ENCODE results near the gene APBA2.

The APBA2 gene

DNA sequence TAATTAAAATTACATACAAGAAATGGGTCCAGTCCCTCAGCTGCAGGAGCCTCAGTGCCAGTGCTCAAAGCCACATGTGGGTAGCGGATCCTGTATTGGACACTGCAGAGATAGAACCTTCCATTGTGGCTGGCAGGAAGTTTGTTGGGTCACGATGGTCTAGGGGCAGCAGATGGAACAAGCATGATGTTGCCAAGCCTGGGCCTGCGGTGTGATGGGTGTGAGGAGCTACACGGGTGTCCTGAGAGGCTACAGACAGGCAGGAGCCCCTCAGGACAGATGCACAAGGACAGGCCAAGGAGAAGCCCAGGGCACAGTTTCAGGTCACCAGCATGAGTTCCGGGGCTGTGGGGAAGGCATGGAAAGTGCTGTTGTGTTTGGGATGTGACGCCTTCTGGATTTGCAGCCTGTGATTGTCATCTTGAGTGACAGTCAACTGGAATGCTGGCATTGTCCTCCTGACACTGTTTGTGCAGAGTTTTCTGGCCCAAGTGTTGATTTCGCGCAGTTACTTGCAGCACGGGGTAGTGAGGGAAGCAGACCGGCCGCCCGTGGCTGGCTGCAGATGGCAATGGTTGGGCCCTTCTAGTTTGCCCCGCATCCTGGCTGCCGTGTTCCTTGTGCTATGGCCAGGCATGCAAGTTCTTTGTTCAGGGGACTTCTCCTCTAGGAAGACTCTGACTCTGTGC is 206.7 kb downstream of the APBA2 start:
- Histone ChIP-seq H3K4me1 (ENCODE audit: control insufficient read depth in 5 of 5, insufficient read depth in 5 of 5, low read length in 5 of 5) (no peaks in the 10 kb centered on the region), H3K9ac (ENCODE audit: low read length in 5 of 5) (no peak overlapping the region), H3K27ac (ENCODE audit: low read depth, low read length) (no peak overlapping the region), H3K4me3 (ENCODE audit: low read depth in 1 of 5, low read length in 5 of 5) (no peak overlapping the region), H3K27me3 (ENCODE audit: control insufficient read depth in 5 of 5, insufficient read depth in 4 of 5, low read length in 5 of 5) (peaks cover 0 to 7% (median 5%) of the 10 kb centered on the region in 5 donors), H3K36me3 (ENCODE audit: control insufficient read depth in 5 of 5, insufficient read depth in 5 of 5, low read length in 5 of 5) (no peaks in the 10 kb centered on the region), H3K9me3 (ENCODE audit: control insufficient read depth in 5 of 5, low read length in 5 of 5) (no peaks in the 10 kb centered on the region)

DNA sequence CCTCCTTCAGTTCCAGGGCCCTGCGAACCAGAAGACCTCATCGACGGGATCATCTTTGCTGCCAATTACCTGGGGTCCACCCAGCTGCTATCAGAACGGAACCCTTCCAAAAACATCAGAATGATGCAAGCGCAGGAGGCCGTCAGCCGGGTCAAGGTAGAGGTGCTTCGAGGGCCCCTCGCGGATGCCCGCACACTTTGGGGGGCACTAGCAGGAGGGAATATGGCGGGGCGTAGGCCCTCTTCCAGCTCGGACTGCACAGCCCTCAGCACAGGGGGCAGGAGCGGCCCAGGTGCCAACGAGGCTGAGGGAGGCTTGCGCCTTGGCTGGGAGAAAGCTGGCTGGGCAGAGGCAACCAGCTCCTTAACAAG is 207.3 kb downstream of the APBA2 start:
- Histone ChIP-seq H3K4me1 (ENCODE audit: control insufficient read depth in 5 of 5, insufficient read depth in 5 of 5, low read length in 5 of 5) (no peaks in the 10 kb centered on the region), H3K4me3 (ENCODE audit: low read depth in 1 of 5, low read length in 5 of 5) (no peak overlapping the region), H3K9ac (ENCODE audit: low read length in 5 of 5) (no peak overlapping the region), H3K27ac (ENCODE audit: low read depth, low read length) (no peak overlapping the region), H3K27me3 (ENCODE audit: control insufficient read depth in 5 of 5, insufficient read depth in 4 of 5, low read length in 5 of 5) (peaks cover 0 to 7% (median 5%) of the 10 kb centered on the region in 5 donors), H3K36me3 (ENCODE audit: control insufficient read depth in 5 of 5, insufficient read depth in 5 of 5, low read length in 5 of 5) (no peaks in the 10 kb centered on the region), H3K9me3 (ENCODE audit: control insufficient read depth in 5 of 5, low read length in 5 of 5) (no peaks in the 10 kb centered on the region)

DNA sequence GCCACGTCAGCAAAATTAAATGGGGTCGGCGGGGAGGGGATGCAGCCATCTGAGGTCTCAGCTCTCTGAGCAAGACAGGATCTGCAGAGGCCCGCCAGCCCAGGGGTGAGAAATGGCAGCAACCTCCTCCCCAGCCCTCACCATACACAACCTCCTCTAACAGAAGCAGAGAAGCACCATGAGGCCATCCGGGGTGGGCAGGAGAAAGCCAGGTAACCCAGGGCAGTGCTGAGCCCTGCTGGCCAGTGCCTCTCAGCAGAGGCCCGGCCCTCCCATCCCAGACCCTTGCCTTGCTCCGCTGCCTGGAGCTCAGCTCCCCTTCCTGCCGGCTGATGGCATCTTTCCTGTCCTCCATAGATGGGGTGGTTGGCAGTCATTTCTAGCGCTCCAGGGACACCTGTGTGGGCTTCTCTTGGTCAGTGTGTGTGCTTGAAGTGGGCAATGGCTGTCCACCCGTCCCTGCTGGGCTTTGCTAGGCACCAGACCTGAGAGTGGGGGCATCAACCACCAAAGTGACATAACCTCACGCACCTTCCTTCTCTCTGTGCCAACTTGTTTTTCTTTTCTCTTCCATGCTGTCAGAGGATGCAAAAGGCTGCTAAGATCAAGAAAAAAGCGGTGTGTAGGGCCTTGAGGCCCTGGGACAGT is 208.0 kb downstream of the APBA2 start:
- peaks cover 0 to 7% (median 4%) of the 10 kb centered on the region in 5 donors for H3K27me3 ChIP-seq (ENCODE audit: control insufficient read depth in 5 of 5, insufficient read depth in 4 of 5, low read length in 5 of 5)
- no peak overlapping the region for H3K27ac ChIP-seq (ENCODE audit: low read depth, low read length)
- no peak overlapping the region for H3K4me3 ChIP-seq (ENCODE audit: low read depth in 1 of 5, low read length in 5 of 5)
- no peaks in the 10 kb centered on the region for H3K9me3 ChIP-seq (ENCODE audit: control insufficient read depth in 5 of 5, low read length in 5 of 5)
- H3K36me3 ChIP-seq (ENCODE audit: control insufficient read depth in 5 of 5, insufficient read depth in 5 of 5, low read length in 5 of 5): no peaks in the 10 kb centered on the region
- H3K9ac ChIP-seq (ENCODE audit: low read length in 5 of 5): no peak overlapping the region
- no peaks in the 10 kb centered on the region for H3K4me1 ChIP-seq (ENCODE audit: control insufficient read depth in 5 of 5, insufficient read depth in 5 of 5, low read length in 5 of 5)

DNA sequence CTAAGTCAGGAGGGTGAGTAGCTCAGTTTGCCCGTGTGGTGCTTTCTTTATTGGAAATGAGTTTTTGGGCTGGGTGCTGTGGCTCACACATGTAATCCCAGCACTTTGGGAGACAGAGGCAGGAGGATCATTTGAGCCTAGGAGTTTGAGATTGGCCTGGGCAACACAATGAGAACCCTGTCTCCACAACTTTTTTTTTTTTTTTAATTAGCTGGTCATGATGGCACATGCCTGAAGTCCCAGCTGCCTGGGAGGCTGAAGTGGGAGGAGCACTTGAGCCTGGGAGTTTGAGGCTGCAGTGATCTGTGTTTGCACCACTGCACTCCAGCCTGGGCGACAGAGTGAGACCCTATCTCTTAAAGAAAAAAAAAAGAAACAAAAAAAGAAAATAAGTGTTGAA is 208.9 kb downstream of the APBA2 start:
- H3K9me3 ChIP-seq (ENCODE audit: control insufficient read depth in 5 of 5, low read length in 5 of 5): no peaks in the 10 kb centered on the region
- H3K27ac ChIP-seq (ENCODE audit: low read depth, low read length): no peak overlapping the region
- H3K4me1 ChIP-seq (ENCODE audit: control insufficient read depth in 5 of 5, insufficient read depth in 5 of 5, low read length in 5 of 5): no peaks in the 10 kb centered on the region
- peaks cover 0 to 7% (median 0%) of the 10 kb centered on the region in 5 donors for H3K27me3 ChIP-seq (ENCODE audit: control insufficient read depth in 5 of 5, insufficient read depth in 4 of 5, low read length in 5 of 5)
- H3K9ac ChIP-seq (ENCODE audit: low read length in 5 of 5): no peak overlapping the region
- H3K4me3 ChIP-seq (ENCODE audit: low read depth in 1 of 5, low read length in 5 of 5): no peak overlapping the region
- no peaks in the 10 kb centered on the region for H3K36me3 ChIP-seq (ENCODE audit: control insufficient read depth in 5 of 5, insufficient read depth in 5 of 5, low read length in 5 of 5)

DNA sequence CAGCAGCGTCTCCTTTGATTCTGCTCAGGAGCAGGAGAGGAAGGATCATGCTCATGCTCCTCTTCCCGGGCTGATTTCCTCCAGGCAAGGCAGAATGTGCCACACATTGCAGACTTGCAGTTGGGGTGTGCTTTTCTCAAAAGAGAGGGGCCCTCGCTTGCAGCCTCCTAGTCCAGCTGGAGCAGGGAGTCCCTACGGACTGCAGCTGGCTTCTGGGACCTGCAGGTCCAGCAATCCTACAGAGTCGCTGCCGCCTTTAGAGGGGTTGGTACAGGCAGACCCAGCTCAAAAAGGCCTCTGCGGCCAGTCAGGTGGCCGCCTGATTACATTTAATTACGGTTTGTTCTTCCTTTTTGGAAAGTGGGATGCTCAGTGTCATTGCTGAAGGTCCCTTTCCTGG is 210.0 kb downstream of the APBA2 start:
- Histone ChIP-seq H3K9me3 (ENCODE audit: control insufficient read depth in 5 of 5, low read length in 5 of 5) (no peaks in the 10 kb centered on the region), H3K27ac (ENCODE audit: low read depth, low read length) (no peak overlapping the region), H3K4me3 (ENCODE audit: low read depth in 1 of 5, low read length in 5 of 5) (no peak overlapping the region), H3K36me3 (ENCODE audit: control insufficient read depth in 5 of 5, insufficient read depth in 5 of 5, low read length in 5 of 5) (no peaks in the 10 kb centered on the region), H3K4me1 (ENCODE audit: control insufficient read depth in 5 of 5, insufficient read depth in 5 of 5, low read length in 5 of 5) (no peaks in the 10 kb centered on the region), H3K9ac (ENCODE audit: low read length in 5 of 5) (no peak overlapping the region), H3K27me3 (ENCODE audit: control insufficient read depth in 5 of 5, insufficient read depth in 4 of 5, low read length in 5 of 5) (no peaks in the 10 kb centered on the region)

DNA sequence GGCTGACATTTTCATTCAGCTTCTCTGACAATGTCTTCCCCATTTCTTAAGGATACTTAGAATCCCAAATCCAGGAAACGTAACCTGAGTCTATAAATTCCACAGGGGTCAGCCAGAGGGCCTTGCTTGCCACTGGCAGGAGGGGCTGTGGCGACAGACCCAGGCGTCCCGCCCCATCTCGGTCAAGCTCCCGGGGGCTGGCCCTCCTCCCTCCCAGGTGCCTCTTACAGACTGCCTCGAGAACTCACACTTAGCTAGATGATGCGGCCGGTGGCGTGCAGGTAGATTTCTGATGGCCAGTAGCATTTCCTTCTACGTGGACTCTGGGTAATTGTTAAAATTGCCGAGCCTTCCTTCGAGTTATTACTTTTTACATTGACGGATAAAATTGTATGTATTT is 211.4 kb downstream of the APBA2 start:
- Histone ChIP-seq H3K36me3 (ENCODE audit: control insufficient read depth in 5 of 5, insufficient read depth in 5 of 5, low read length in 5 of 5) (no peaks in the 10 kb centered on the region), H3K4me3 (ENCODE audit: low read depth in 1 of 5, low read length in 5 of 5) (no peak overlapping the region)

DNA sequence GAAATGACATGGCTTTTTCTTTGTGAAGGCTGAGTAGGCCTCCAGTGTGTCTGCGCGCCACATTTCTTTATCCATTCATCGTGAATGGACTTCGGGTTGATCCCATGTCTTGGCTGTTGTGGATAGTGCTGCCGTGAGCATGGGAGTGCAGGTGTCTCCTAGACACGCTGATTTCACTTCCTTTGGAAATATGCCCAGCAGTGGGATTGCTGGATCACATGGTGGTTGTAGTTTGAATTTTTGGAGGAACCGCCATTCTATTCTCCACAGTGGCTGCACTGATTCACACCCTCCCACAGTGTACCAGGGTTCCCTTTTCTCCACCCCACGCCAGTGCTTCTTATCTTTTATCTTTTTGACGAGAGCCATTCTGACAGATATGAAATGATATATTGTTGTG is 212.2 kb downstream of the APBA2 start:
- H3K27ac ChIP-seq (ENCODE audit: low read depth, low read length): no peak overlapping the region
- H3K4me3 ChIP-seq (ENCODE audit: low read depth in 1 of 5, low read length in 5 of 5): no peak overlapping the region
- no peaks in the 10 kb centered on the region for H3K4me1 ChIP-seq (ENCODE audit: control insufficient read depth in 5 of 5, insufficient read depth in 5 of 5, low read length in 5 of 5)

More for the DNA sequence above, 211.4 kb downstream of the APBA2 start:
- Histone ChIP-seq H3K27ac (ENCODE audit: low read depth, low read length) (no peak overlapping the region), H3K27me3 (ENCODE audit: control insufficient read depth in 5 of 5, insufficient read depth in 4 of 5, low read length in 5 of 5) (no peaks in the 10 kb centered on the region), H3K9me3 (ENCODE audit: control insufficient read depth in 5 of 5, low read length in 5 of 5) (no peaks in the 10 kb centered on the region), H3K9ac (ENCODE audit: low read length in 5 of 5) (no peak overlapping the region), H3K4me1 (ENCODE audit: control insufficient read depth in 5 of 5, insufficient read depth in 5 of 5, low read length in 5 of 5) (no peaks in the 10 kb centered on the region)

DNA sequence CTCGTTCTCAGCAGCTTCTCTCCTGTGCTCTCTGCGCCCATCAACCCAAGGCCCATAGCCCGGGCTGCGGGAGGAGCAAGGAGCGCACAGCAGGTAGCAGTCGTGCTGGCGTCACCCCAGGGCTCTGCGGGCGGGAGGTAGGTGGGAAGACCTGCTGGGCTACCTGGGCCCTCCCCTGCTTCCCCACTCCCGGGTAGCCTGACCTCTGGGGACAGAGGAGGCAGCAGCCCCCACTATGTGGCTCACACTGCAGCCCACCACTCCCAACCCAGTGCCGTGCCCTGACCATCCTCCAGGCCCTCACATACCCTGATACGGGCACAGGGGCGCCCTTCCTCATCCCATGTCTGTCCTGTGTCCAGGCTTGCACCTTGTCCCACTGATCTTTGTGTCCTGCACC is 212.9 kb downstream of the APBA2 start:
- Histone ChIP-seq H3K4me3 (ENCODE audit: low read depth in 1 of 5, low read length in 5 of 5) (no peak overlapping the region), H3K27ac (ENCODE audit: low read depth, low read length) (no peak overlapping the region), H3K4me1 (ENCODE audit: control insufficient read depth in 5 of 5, insufficient read depth in 5 of 5, low read length in 5 of 5) (peaks cover 0 to 5% (median 5%) of the 10 kb centered on the region in 5 donors), H3K36me3 (ENCODE audit: control insufficient read depth in 5 of 5, insufficient read depth in 5 of 5, low read length in 5 of 5) (no peaks in the 10 kb centered on the region), H3K27me3 (ENCODE audit: control insufficient read depth in 5 of 5, insufficient read depth in 4 of 5, low read length in 5 of 5) (no peaks in the 10 kb centered on the region), H3K9me3 (ENCODE audit: control insufficient read depth in 5 of 5, low read length in 5 of 5) (no peaks in the 10 kb centered on the region), H3K9ac (ENCODE audit: low read length in 5 of 5) (no peak overlapping the region)

More for the DNA sequence above, 212.2 kb downstream of the APBA2 start:
- Histone ChIP-seq H3K9me3 (ENCODE audit: control insufficient read depth in 5 of 5, low read length in 5 of 5) (no peaks in the 10 kb centered on the region), H3K36me3 (ENCODE audit: control insufficient read depth in 5 of 5, insufficient read depth in 5 of 5, low read length in 5 of 5) (no peaks in the 10 kb centered on the region), H3K9ac (ENCODE audit: low read length in 5 of 5) (no peak overlapping the region), H3K27me3 (ENCODE audit: control insufficient read depth in 5 of 5, insufficient read depth in 4 of 5, low read length in 5 of 5) (no peaks in the 10 kb centered on the region)

DNA sequence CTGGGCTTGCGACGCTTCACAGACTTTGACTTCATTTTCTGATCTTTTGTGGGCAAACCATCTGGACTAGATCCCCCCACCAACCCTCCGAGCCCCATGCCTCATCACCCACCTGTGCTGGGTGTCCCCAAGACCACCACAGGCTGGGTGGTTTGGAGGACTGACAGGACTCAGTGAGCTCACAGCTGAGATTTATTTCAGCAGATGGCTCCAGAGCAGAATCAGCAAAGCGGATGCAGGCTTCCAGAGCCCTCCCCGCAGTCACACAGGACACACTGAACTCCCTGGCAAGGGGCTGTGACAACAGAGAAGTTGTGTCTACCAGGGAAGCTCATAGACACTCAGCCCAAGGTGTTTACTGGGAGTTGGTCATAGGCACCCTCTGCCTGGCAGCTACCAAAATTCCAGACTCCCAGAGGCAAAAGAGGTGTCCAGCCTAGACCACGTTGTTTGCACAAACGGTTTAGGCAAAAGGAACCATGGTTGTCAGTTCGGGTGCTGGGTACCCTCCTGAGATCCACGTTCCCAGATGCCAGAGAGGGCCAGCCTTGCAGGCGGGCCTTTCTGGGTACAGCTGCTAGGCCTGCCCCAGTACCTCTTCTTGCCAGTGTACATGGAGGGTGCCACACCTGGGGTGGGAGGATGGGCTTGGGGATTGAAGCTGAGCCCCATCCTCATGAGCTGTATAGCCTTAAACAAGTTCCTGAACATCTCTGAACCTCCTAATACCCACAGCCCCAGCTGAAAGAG is 213.5 kb downstream of the APBA2 start:
- Histone ChIP-seq H3K9me3 (ENCODE audit: control insufficient read depth in 5 of 5, low read length in 5 of 5) (no peaks in the 10 kb centered on the region), H3K9ac (ENCODE audit: low read length in 5 of 5) (no peak overlapping the region), H3K4me1 (ENCODE audit: control insufficient read depth in 5 of 5, insufficient read depth in 5 of 5, low read length in 5 of 5) (peaks cover 0 to 10% (median 8%) of the 10 kb centered on the region in 5 donors), H3K4me3 (ENCODE audit: low read depth in 1 of 5, low read length in 5 of 5) (no peak overlapping the region), H3K27ac (ENCODE audit: low read depth, low read length) (no peak overlapping the region), H3K36me3 (ENCODE audit: control insufficient read depth in 5 of 5, insufficient read depth in 5 of 5, low read length in 5 of 5) (no peaks in the 10 kb centered on the region), H3K27me3 (ENCODE audit: control insufficient read depth in 5 of 5, insufficient read depth in 4 of 5, low read length in 5 of 5) (no peaks in the 10 kb centered on the region)

DNA sequence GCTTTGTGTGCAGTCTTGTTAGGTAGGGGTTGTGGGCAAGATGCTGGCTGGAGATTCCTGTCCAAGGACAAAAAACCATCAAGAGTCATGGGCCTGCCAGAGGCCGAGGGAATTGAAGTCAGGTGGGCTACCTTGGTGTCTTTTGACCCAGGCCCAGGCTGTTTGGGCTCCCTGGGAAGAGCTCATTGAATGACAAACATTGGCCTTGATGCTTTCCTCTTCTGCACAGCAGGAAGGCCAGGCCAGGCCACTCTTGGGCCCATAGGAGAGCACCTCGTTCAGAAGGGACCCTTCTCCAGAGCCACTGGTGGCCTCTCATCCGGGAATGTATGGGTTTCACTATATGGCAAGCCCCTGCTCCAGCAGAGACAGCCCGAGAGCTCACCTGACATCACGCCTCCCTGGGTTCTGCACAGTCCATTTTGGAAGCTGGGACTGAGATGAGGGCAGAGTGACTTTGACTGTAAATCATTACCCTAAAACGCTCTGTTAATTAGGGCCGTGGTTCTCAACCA is 214.8 kb downstream of the APBA2 start:
- H3K36me3 ChIP-seq (ENCODE audit: control insufficient read depth in 5 of 5, insufficient read depth in 5 of 5, low read length in 5 of 5): no peaks in the 10 kb centered on the region
- peaks cover 0 to 10% (median 8%) of the 10 kb centered on the region in 5 donors for H3K4me1 ChIP-seq (ENCODE audit: control insufficient read depth in 5 of 5, insufficient read depth in 5 of 5, low read length in 5 of 5)
- no peaks in the 10 kb centered on the region for H3K9me3 ChIP-seq (ENCODE audit: control insufficient read depth in 5 of 5, low read length in 5 of 5)
- no peak overlapping the region for H3K9ac ChIP-seq (ENCODE audit: low read length in 5 of 5)
- no peak overlapping the region for H3K4me3 ChIP-seq (ENCODE audit: low read depth in 1 of 5, low read length in 5 of 5)
- H3K27ac ChIP-seq (ENCODE audit: low read depth, low read length): no peak overlapping the region
- H3K27me3 ChIP-seq (ENCODE audit: control insufficient read depth in 5 of 5, insufficient read depth in 4 of 5, low read length in 5 of 5): peaks cover 0 to 1% (median 0%) of the 10 kb centered on the region in 5 donors

Measured in subcutaneous abdominal adipose tissue (tissue), 5 donors.